SK-N-SH (cell line): ENCODE measurements around the gene HS6ST3. TPM values are rescaled to one million over a fixed set of nuclear protein-coding genes. Genes with fewer than 3 reads are reported as not detected.

Experiments
- CTCF ChIA-PET: fragments of 300-600, 350-600 bp; formaldehyde crosslinking; extraction: SDS; loops from one replicate; lab custom pipeline; 2021; lab: Yijun Ruan, JAX
- POLR2A ChIA-PET: fragments of 350-600 bp; sonication (Branson Sonifier 250); formaldehyde crosslinking; extraction: SDS; loops from one replicate; lab custom pipeline; 2020; ENCODE audit warnings: antibody characterized with exemption, inconsistent platforms; lab: Yijun Ruan, JAX
- DNase-seq: peaks from one replicate; pipeline ENCODE4 v3.0.0; 2012
- H2AFZ ChIP-seq: fragments of 200-600 bp; sonication (generic); 2 replicates; pipeline ENCODE4 v1.8.1; 2016; ENCODE audit warnings: antibody characterized with exemption, mild to moderate bottlenecking, low read depth
- H3F3A ChIP-seq: fragments of 200-600 bp; sonication (generic); replicated peaks from 2 replicates; pipeline ENCODE3; 2016; ENCODE audit warnings: antibody characterized with exemption, mild to moderate bottlenecking; ENCODE audit not compliant: insufficient read depth
- H3K27ac ChIP-seq, 2 experiments: fragments of 200-500 bp in 1 of 2; fragments of 200-600 bp in 1 of 2; sonication (Bioruptor generic) in 1 of 2; sonication (generic), shearing (Covaris generic) in 1 of 2; 2 replicates each; pipeline versions ENCODE4 v1.5.1 to v1.6.1; 2014 to 2016; ENCODE audit warnings: low read depth in 2 of 2, inconsistent platforms in 1 of 2, low read length in 1 of 2, mild to moderate bottlenecking in 1 of 2, mixed read lengths in 1 of 2
- H3K27me3 ChIP-seq: fragments of 200-600 bp; sonication (generic), shearing (Covaris generic); 2 replicates; pipeline ENCODE4 v1.6.1; 2016; ENCODE audit warnings: mixed run types; ENCODE audit not compliant: insufficient read depth
- H3K36me3 ChIP-seq, 2 experiments: fragments of 200-500 bp in 1 of 2; fragments of 200-600 bp in 1 of 2; sonication (Bioruptor generic) in 1 of 2; sonication (generic) in 1 of 2; replicated peaks in 1 of 2; 2 replicates each; pipeline versions ENCODE3 to v1.5.1; 2014 to 2016; ENCODE audit warnings: low read length in 1 of 2, mild to moderate bottlenecking in 1 of 2; ENCODE audit not compliant: insufficient read depth in 2 of 2, control insufficient read depth in 1 of 2
- H3K4me1 ChIP-seq, 2 experiments: fragments of 200-500 bp in 1 of 2; fragments of 200-600 bp in 1 of 2; sonication (Bioruptor generic) in 1 of 2; sonication (generic), shearing (Covaris generic) in 1 of 2; 2 replicates each; pipeline versions ENCODE4 v1.5.1 to v1.6.1; 2014 to 2016; ENCODE audit warnings: low read depth in 1 of 2, low read length in 1 of 2, mixed run types in 1 of 2; ENCODE audit not compliant: insufficient read depth in 2 of 2, control insufficient read depth in 1 of 2
- H3K4me2 ChIP-seq: fragments of 200-600 bp; sonication (generic), shearing (Covaris generic); 2 replicates; pipeline ENCODE4 v1.6.1; 2017; ENCODE audit warnings: mixed run types
- H3K4me3 ChIP-seq, 2 experiments: fragments of 200-500 bp in 1 of 2; fragments of 200-600 bp in 1 of 2; sonication (Bioruptor generic) in 1 of 2; sonication (generic), shearing (Covaris generic) in 1 of 2; 2 replicates each; pipeline versions ENCODE4 v1.5.1 to v1.8.1; 2014 to 2016; ENCODE audit warnings: low read depth in 2 of 2, inconsistent platforms in 1 of 2, low read length in 1 of 2, mild to moderate bottlenecking in 1 of 2, mixed read lengths in 1 of 2, moderate library complexity in 1 of 2
- H3K79me2 ChIP-seq: fragments of 200-600 bp; sonication (generic); 2 replicates; pipeline ENCODE4 v1.8.1; 2017; ENCODE audit warnings: mild to moderate bottlenecking; ENCODE audit not compliant: insufficient read depth
- H3K9ac ChIP-seq: fragments of 200-600 bp; sonication (generic); 2 replicates; pipeline ENCODE4 v1.6.1; 2017; ENCODE audit warnings: mixed run types
- H3K9me2 ChIP-seq: fragments of 200-600 bp; sonication (generic); 2 replicates; pipeline ENCODE4 v1.6.1; 2017; ENCODE audit warnings: mixed run types
- H3K9me3 ChIP-seq: fragments of 200-600 bp; sonication (generic); 2 replicates; pipeline ENCODE4 v1.6.1; 2017; ENCODE audit warnings: mixed run types, mild to moderate bottlenecking, moderate library complexity
- H4K20me1 ChIP-seq: fragments of 200-600 bp; sonication (generic); 2 replicates; pipeline ENCODE4 v1.6.1; 2017; ENCODE audit warnings: mild to moderate bottlenecking, mixed run types; ENCODE audit not compliant: insufficient read depth
- ELF1 ChIP-seq: IDR thresholded peaks from 2 replicates; pipeline ENCODE4 v1.4.0; 2012
- EZH2phosphoT487 ChIP-seq: fragments of 200-600 bp; sonication (generic); IDR thresholded peaks from 2 replicates; pipeline ENCODE4 v1.6.1; 2017; ENCODE audit warnings: low read depth, mixed run types, mild to moderate bottlenecking, antibody characterized with exemption, moderate library complexity, borderline replicate concordance
- GABPA ChIP-seq: IDR thresholded peaks from 2 replicates; pipeline ENCODE4 v1.4.0; 2012; ENCODE audit warnings: low read depth, mild to moderate bottlenecking
- JUND ChIP-seq: IDR thresholded peaks from 2 replicates; pipeline ENCODE4 v1.4.0; 2012
- MEF2A ChIP-seq: IDR thresholded peaks from 2 replicates; pipeline ENCODE4 v1.4.0; 2012; ENCODE audit warnings: low read depth, borderline replicate concordance
- MXI1 ChIP-seq: IDR thresholded peaks from 2 replicates; pipeline ENCODE4 v1.6.1; 2012; ENCODE audit warnings: mild to moderate bottlenecking, low read depth, low read length, improper control_type of control experiment
- NFIC ChIP-seq: IDR thresholded peaks from 2 replicates; pipeline ENCODE4 v1.4.0; 2012; ENCODE audit warnings: borderline replicate concordance
- NRF1 ChIP-seq: IDR thresholded peaks from 2 replicates; pipeline ENCODE4 v1.6.1; 2012; ENCODE audit warnings: low read depth, mild to moderate bottlenecking, low read length
- POLR2AphosphoS5 ChIP-seq: IDR thresholded peaks from 2 replicates; pipeline ENCODE4 v1.6.1; 2012; ENCODE audit warnings: low read depth, low read length
- RAD21 ChIP-seq: IDR thresholded peaks from 2 replicates; pipeline ENCODE4 v1.6.1; 2012; ENCODE audit warnings: mild to moderate bottlenecking, low read length
- REST ChIP-seq: IDR thresholded peaks from 2 replicates; pipeline ENCODE4 v1.6.1; 2012; ENCODE audit warnings: mild to moderate bottlenecking, low read depth, low read length, moderate library complexity
- RXRA ChIP-seq: IDR thresholded peaks from 2 replicates; pipeline ENCODE4 v1.4.0; 2012; ENCODE audit warnings: low read depth, mild to moderate bottlenecking, borderline replicate concordance
- SIN3A ChIP-seq: IDR thresholded peaks from 2 replicates; pipeline ENCODE4 v1.6.1; 2012; ENCODE audit warnings: low read depth, mild to moderate bottlenecking, low read length, moderate library complexity, borderline replicate concordance
- SMC3 ChIP-seq: IDR thresholded peaks from 2 replicates; pipeline ENCODE4 v1.6.1; 2012; ENCODE audit warnings: low read depth, low read length, improper control_type of control experiment
- TAF1 ChIP-seq: IDR thresholded peaks from 2 replicates; pipeline ENCODE4 v1.6.1; 2012; ENCODE audit warnings: low read depth, mild to moderate bottlenecking, low read length, moderate library complexity, borderline replicate concordance
- TCF12 ChIP-seq: IDR thresholded peaks from 2 replicates; pipeline ENCODE4 v1.4.0; 2012
- YY1 ChIP-seq: IDR thresholded peaks from 2 replicates; pipeline ENCODE4 v1.4.0; 2012; ENCODE audit warnings: low read depth, mild to moderate bottlenecking
- WGBS: methylation state at CpG from one replicate; pipeline ENCODE4 v1.1.6; 2017; ENCODE audit warnings: low lambda C conversion rate; 5-methylcytosine and 5-hydroxymethylcytosine counted together
- polyA plus RNA-seq, 3 experiments: library from polyadenylated mRNA; depleted of rRNA; stranded (reverse); fragments of >200 nt; gene quantifications; 2 replicates each; pipeline ENCODE4 v1.2.3, GENCODE V29; 2012
- TF ChIP-seq, protein P1 (sequence below): fragments of 200-600 bp; sonication (generic); IDR thresholded peaks from 2 replicates; pipeline ENCODE4 v1.6.1; 2017; ENCODE audit warnings: antibody characterized with exemption, mild to moderate bottlenecking, moderate library complexity
- TF ChIP-seq, protein P2 (sequence below): IDR thresholded peaks from 2 replicates; pipeline ENCODE4 v1.4.0; 2012; ENCODE audit warnings: low read depth, borderline replicate concordance
- TF ChIP-seq, protein P3 (sequence below): IDR thresholded peaks from 2 replicates; pipeline ENCODE4; 2012

The HS6ST3 gene
- polyA plus RNA-seq, 1 of the 3 experiments (the other 2 are of a cell fraction): under 0.01 TPM

DNA sequence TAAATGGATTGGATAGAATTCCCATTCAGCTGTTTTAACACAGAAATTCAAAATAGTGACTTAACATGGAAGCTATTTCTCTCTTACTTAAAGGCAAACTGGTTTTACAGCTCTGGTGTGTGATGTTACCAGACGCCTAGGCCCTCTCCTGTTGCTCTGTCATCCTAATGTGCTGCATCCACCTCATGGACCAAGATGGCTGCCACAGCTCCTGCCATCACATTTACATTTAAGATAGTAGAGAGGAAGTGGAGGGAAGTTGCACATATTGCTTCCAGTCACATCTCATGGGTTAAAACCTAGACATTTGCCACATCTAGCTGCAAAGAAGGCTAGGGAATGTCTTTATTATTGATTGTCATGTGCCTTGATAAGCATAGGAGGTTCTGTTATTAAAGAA lies 746.8 kb downstream of the HS6ST3 start:
- H3K27ac ChIP-seq: no peak overlapping the region
- H3K9me2 ChIP-seq: no peaks in the 10 kb centered on the region
- no peak overlapping the region for H3K9ac ChIP-seq
- H3K36me3 ChIP-seq: no peaks in the 10 kb centered on the region
- ChIA-PET POLR2A (no interaction called here), CTCF (interaction anchor here (1.2 kb wide), 1 partner anchor 19 kb away, joined by 4 read pairs; no protein-coding TSS in a partner anchor)
- TF ChIP-seq YY1 (no peak), RXRA (no peak), SMC3 (no peak), SIN3A (no peak), POLR2AphosphoS5 (no peak), GABPA (no peak), ELF1 (no peak), EZH2phosphoT487 (no peak), NFIC (no peak), RAD21 (no peak), MEF2A (no peak), TAF1 (no peak), JUND (no peak), TCF12 (no peak), NRF1 (no peak), MXI1 (no peak), REST (no peak)
- TF ChIP-seq, protein P1, sequence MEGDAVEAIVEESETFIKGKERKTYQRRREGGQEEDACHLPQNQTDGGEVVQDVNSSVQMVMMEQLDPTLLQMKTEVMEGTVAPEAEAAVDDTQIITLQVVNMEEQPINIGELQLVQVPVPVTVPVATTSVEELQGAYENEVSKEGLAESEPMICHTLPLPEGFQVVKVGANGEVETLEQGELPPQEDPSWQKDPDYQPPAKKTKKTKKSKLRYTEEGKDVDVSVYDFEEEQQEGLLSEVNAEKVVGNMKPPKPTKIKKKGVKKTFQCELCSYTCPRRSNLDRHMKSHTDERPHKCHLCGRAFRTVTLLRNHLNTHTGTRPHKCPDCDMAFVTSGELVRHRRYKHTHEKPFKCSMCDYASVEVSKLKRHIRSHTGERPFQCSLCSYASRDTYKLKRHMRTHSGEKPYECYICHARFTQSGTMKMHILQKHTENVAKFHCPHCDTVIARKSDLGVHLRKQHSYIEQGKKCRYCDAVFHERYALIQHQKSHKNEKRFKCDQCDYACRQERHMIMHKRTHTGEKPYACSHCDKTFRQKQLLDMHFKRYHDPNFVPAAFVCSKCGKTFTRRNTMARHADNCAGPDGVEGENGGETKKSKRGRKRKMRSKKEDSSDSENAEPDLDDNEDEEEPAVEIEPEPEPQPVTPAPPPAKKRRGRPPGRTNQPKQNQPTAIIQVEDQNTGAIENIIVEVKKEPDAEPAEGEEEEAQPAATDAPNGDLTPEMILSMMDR: no peak
- TF ChIP-seq, protein P2, sequence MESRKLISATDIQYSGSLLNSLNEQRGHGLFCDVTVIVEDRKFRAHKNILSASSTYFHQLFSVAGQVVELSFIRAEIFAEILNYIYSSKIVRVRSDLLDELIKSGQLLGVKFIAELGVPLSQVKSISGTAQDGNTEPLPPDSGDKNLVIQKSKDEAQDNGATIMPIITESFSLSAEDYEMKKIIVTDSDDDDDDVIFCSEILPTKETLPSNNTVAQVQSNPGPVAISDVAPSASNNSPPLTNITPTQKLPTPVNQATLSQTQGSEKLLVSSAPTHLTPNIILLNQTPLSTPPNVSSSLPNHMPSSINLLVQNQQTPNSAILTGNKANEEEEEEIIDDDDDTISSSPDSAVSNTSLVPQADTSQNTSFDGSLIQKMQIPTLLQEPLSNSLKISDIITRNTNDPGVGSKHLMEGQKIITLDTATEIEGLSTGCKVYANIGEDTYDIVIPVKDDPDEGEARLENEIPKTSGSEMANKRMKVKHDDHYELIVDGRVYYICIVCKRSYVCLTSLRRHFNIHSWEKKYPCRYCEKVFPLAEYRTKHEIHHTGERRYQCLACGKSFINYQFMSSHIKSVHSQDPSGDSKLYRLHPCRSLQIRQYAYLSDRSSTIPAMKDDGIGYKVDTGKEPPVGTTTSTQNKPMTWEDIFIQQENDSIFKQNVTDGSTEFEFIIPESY: no peak
- TF ChIP-seq, protein P3, sequence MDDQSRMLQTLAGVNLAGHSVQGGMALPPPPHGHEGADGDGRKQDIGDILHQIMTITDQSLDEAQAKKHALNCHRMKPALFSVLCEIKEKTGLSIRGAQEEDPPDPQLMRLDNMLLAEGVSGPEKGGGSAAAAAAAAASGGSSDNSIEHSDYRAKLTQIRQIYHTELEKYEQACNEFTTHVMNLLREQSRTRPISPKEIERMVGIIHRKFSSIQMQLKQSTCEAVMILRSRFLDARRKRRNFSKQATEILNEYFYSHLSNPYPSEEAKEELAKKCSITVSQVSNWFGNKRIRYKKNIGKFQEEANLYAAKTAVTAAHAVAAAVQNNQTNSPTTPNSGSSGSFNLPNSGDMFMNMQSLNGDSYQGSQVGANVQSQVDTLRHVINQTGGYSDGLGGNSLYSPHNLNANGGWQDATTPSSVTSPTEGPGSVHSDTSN: no peak
- H3K27me3 ChIP-seq: no peaks in the 10 kb centered on the region
- no peaks in the 10 kb centered on the region for H4K20me1 ChIP-seq
- WGBS: 33% methylated on average over 1 of the region's 1 CpG
- no peaks in the 10 kb centered on the region for H3K9me3 ChIP-seq
- no peak overlapping the region for H3K4me2 ChIP-seq
- no peaks in the 10 kb centered on the region for H3F3A ChIP-seq
- no peaks in the 10 kb centered on the region for H3K4me1 ChIP-seq
- no peaks in the 10 kb centered on the region for H3K79me2 ChIP-seq
- no peak overlapping the region for H2AFZ ChIP-seq
- no peak for DNase-seq
- no peak overlapping the region for H3K4me3 ChIP-seq
